T-helper 1 cell (primary cell): ENCODE results near the gene DECR2.
"Not testable (repeated sequence)": the region's sequence is repeated elsewhere in the genome, so short reads cannot be mapped to it uniquely, and the experiment has no call there.

ENCODE experiments used
- DNase-seq, 5 donors: peaks; one replicate each; pipeline ENCODE4 v3.0.0-alpha.2; 2012 to 2020

Gene DECR2

GRCh38 chr16:367333-367903, 34.3 kb upstream of the DECR2 start:
- no peak for DNase-seq

- no peak for DNase-seq
These were observed 33.1 kb upstream of the DECR2 start for GRCh38 chr16:368388-369158.

GRCh38 chr16:369275-369865, 32.3 kb upstream of the DECR2 start:
- no peak for DNase-seq

- DNase-seq, result no peak
These were observed 31.7 kb upstream of the DECR2 start for GRCh38 chr16:369866-370436.

GRCh38 chr16:370443-370842, 31.2 kb upstream of the DECR2 start, which contains the start of gene MRPL28:
TSS of gene MRPL28 (minus strand) at chr16:370538. CDS start at chr16:370218, 320 bp downstream.
- peak; percentile 81 to 96 (median 87) for DNase-seq

- no peak for DNase-seq
These were observed 30.6 kb upstream of the DECR2 start for GRCh38 chr16:370979-371514.

- no peak for DNase-seq
These were observed 30.0 kb upstream of the DECR2 start for GRCh38 chr16:371515-372301.

GRCh38 chr16:372302-372983, 29.2 kb upstream of the DECR2 start:
- no peak for DNase-seq

GRCh38 chr16:373020-373598, 28.6 kb upstream of the DECR2 start:
- no peak for DNase-seq

- DNase-seq, result no peak
These were observed 27.7 kb upstream of the DECR2 start for GRCh38 chr16:373848-374615.

GRCh38 chr16:374616-374926, 27.1 kb upstream of the DECR2 start:
- DNase-seq, result no peak

GRCh38 chr16:375212-375611, 26.5 kb upstream of the DECR2 start:
- DNase-seq, result no peak

- no peak for DNase-seq
These were observed 25.5 kb upstream of the DECR2 start for GRCh38 chr16:375927-376816.

GRCh38 chr16:376817-377418, 24.8 kb upstream of the DECR2 start:
- no peak for DNase-seq

GRCh38 chr16:377419-377951, 24.2 kb upstream of the DECR2 start:
- no peak for DNase-seq

GRCh38 chr16:378113-378820, 23.4 kb upstream of the DECR2 start:
- not testable (repeated sequence) for DNase-seq

- no peak for DNase-seq
These were observed 22.9 kb upstream of the DECR2 start for GRCh38 chr16:378821-379182.

- no peak for DNase-seq
These were observed 22.3 kb upstream of the DECR2 start for GRCh38 chr16:379183-379960.
